SJSA1 (cell line): ENCODE data around the gene NUP85. TPM values are rescaled to one million over a fixed set of nuclear protein-coding genes. Genes with fewer than 3 reads are reported as not detected.

Experiments
- DNase-seq, 2 experiments: peaks; one replicate each; pipeline ENCODE4 v3.0.0-alpha.2; 2015 to 2020; ENCODE audit warnings: low spot score in 2 of 2, low read depth in 1 of 2
- H3K27ac ChIP-seq: fragments of 250-450 bp; sonication (Bioruptor Pico); 2 replicates; pipeline ENCODE4 v1.5.1; 2020; ENCODE audit warnings: mild to moderate bottlenecking, moderate library complexity
- H3K27me3 ChIP-seq: fragments of 250-450 bp; sonication (Bioruptor Pico); replicated peaks from 2 replicates; pipeline ENCODE4 v1.5.1; 2020; ENCODE audit warnings: mild to moderate bottlenecking, moderate library complexity
- H3K36me3 ChIP-seq: fragments of 250-450 bp; sonication (Bioruptor Pico); 2 replicates; pipeline ENCODE4 v1.5.1; 2020; ENCODE audit warnings: mild to moderate bottlenecking
- H3K4me1 ChIP-seq: fragments of 250-450 bp; sonication (Bioruptor Pico); replicated peaks from 2 replicates; pipeline ENCODE4 v1.6.1; 2021; ENCODE audit warnings: mild to moderate bottlenecking
- H3K4me3 ChIP-seq: fragments of 250-450 bp; sonication (Bioruptor Pico); 2 replicates; pipeline ENCODE4 v1.5.1; 2020; ENCODE audit warnings: mild to moderate bottlenecking
- H3K9me3 ChIP-seq: fragments of 250-450 bp; sonication (Bioruptor Pico); replicated peaks from 2 replicates; pipeline ENCODE4 v1.5.1; 2020; ENCODE audit warnings: mild to moderate bottlenecking
- total RNA-seq: library from RNA; depleted of rRNA; stranded (reverse); fragments of >200 nt; shearing (Covaris generic); gene quantifications from 2 replicates; pipeline ENCODE4 v1.2.3, GENCODE V29; 2014

Gene NUP85
- total RNA-seq, 1 experiment from 2014 or later: 75.1 TPM

DNA sequence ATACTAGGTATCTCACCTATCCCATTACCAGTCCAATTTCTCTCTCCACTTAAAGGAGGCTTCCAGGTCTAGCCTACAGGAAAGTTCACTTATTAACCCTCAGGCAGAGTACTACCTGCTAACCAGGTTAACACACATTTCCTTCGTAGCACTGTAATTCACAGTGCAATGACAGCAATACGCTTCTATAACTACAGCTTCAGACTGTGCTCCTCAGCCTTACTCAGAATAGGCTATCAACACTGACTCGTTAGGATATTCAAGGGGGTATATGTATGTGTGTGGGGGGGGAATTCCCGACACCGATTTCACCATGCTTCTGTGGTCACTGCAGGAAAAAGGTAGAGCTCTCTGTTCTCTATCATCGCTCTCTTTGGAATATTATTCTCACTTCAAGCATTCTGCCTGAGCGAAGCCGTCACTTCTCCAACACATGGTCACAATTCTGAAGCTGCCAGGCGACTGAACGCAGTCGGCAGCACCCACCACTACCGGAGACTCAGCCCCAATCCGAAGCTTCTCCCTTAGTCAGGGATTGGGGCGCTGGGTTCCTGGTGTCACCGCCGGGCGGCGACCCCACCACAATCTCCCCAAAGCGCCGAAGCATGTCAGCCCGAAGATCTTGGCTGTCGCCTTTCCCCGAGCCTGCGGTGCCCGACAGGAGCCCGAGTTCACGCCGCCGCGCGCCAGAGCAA is 55.3 kb downstream of the NUP85 start:
- no peak for DNase-seq
- peak overlapping the region; percentile 98 for H3K27ac ChIP-seq
- no peaks in the 10 kb centered on the region for H3K27me3 ChIP-seq
- H3K36me3 ChIP-seq: peaks cover 51% of the 10 kb centered on the region
- no peaks in the 10 kb centered on the region for H3K9me3 ChIP-seq
- peaks cover 17% of the 10 kb centered on the region for H3K4me1 ChIP-seq
- H3K4me3 ChIP-seq: peak overlapping the region; percentile 85

DNA sequence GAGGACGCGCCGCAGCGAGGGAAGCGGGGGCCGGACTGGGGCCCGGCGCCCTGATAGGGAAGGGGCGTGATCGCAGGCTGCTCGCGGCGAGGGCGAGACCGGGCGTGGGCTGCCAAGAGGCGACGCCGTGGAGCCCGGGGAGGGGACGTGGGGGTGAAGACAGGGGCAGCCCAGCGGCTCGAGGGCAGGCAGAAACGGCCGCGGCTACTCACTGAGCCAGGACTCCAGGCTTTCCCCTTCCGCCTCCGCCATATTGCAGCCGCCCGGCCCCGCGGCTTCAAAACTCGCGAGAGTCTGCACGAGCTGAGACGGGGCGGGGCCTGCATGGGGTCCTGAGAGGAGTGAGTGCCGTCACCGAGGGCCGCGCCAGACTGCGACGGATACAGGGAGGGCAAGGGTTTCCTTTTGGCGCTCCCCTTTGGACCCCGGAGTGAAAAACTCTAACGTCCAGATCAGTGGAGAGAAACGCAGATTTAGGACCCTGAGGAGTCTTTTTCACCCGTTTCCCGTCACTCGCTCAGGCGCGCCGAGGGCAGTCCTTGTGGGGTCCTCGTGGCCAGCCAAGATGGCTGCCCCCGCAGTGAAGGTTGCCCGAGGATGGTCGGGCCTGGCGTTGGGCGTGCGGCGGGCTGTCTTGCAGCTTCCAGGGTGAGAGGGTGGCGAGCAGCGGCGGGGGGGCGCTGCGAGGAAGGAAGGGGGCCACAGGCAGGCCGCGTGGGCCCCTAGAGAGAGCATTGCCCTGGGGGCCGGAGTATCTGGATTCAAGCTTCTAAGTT is 56.0 kb downstream of the NUP85 start, which contains the start of the genes GGA3 and MRPS7:
GGA3 (minus strand) TSS at position 271 of the 776 bp plus-strand sequence; CDS start at position 252, 19 bp downstream.
MRPS7 (plus strand) TSS at position 544 of the 776 bp plus-strand sequence; CDS start at position 566, 22 bp downstream.
- Histone ChIP-seq H3K4me3 (peak within 1 kb of the TSS; percentile 85), H3K27me3 (no peaks in the 10 kb centered on the region), H3K36me3 (peaks cover 58% of the 10 kb centered on the region), H3K27ac (peak within 1 kb of the TSS; percentile 98), H3K9me3 (no peaks in the 10 kb centered on the region), H3K4me1 (peaks cover 17% of the 10 kb centered on the region)
- peak; percentile 98 to 100 for DNase-seq

DNA sequence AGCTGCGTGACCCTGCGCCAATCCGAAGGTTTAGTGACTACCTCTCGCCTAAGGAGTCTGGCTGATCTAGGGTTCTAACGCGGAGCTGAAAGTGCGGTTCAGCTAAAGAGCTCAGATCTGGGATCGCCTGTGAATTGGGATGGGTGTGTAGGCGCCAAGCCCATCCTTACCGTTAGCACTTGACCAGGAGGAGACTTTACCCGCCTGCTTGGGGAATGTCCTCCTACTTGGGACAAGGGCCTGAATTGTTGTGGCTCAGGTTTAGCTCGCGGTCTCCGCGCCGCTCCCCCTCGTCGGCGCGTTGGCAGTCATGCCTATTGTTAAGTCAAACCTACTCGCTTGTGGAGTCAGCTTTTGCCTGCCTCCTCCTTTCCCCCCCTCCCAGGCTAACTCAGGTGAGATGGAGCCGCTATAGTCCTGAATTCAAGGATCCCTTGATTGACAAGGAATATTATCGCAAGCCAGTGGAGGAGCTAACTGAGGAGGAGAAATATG is 56.7 kb downstream of the NUP85 start:
- Histone ChIP-seq H3K36me3 (peaks cover 65% of the 10 kb centered on the region), H3K27me3 (no peaks in the 10 kb centered on the region)
- DNase-seq: no peak

DNA sequence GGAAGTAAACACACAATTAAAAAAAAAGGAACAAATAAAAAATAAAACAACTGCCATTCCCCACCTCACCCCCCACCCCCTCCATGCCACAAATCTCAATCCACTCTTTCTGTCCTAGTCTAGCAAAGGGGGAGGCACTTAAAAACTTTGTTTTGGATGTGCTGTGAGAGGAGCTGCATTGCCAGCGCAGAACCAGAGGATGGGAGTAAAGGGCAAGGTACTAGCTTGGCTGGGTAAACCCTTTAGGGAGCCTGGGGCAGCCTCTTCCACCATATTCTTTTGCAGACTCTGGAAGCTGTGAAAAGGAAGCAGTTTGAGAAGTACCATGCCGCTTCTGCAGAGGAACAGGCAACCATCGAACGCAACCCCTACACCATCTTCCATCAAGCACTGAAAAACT is 57.6 kb downstream of the NUP85 start:
- no peaks in the 10 kb centered on the region for H3K9me3 ChIP-seq
- no peak for DNase-seq
- no peak overlapping the region for H3K27ac ChIP-seq
- peaks cover 17% of the 10 kb centered on the region for H3K4me1 ChIP-seq
- no peaks in the 10 kb centered on the region for H3K27me3 ChIP-seq
- no peak overlapping the region for H3K4me3 ChIP-seq
- H3K36me3 ChIP-seq: peaks cover 69% of the 10 kb centered on the region

More for the DNA sequence above, 56.7 kb downstream of the NUP85 start:
- Histone ChIP-seq H3K9me3 (no peaks in the 10 kb centered on the region), H3K4me3 (peak overlapping the region; percentile 85), H3K27ac (peak overlapping the region; percentile 98), H3K4me1 (peaks cover 17% of the 10 kb centered on the region)

DNA sequence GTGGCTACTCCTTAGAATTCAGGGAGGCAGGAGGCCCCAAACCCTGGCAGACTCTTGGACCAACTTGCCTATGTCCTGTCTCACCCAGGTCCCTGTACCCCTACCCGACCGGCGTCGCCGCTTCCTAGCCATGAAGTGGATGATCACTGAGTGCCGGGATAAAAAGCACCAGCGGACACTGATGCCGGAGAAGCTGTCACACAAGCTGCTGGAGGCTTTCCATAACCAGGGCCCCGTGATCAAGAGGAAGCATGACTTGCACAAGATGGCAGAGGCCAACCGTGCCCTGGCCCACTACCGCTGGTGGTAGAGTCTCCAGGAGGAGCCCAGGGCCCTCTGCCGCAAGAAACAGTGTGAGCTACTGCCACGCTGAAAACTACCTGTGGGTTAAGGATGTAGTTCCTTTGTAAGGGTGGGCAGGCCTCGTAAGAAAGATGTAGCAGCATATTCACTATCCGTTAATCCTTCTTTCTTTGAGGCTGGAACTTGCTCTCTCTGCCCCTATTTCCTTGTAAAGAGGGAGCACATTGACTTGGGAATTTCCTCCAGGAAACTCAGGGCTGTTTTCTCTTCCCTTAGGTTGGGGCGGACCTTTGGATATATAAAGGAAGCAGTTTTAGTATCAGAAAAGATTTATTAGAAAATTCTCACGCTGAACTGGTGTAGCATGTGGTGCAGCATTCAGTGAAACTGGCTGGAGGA is 60.3 kb downstream of the NUP85 start:
- no peak for DNase-seq
- peaks cover 63% of the 10 kb centered on the region for H3K36me3 ChIP-seq

DNA sequence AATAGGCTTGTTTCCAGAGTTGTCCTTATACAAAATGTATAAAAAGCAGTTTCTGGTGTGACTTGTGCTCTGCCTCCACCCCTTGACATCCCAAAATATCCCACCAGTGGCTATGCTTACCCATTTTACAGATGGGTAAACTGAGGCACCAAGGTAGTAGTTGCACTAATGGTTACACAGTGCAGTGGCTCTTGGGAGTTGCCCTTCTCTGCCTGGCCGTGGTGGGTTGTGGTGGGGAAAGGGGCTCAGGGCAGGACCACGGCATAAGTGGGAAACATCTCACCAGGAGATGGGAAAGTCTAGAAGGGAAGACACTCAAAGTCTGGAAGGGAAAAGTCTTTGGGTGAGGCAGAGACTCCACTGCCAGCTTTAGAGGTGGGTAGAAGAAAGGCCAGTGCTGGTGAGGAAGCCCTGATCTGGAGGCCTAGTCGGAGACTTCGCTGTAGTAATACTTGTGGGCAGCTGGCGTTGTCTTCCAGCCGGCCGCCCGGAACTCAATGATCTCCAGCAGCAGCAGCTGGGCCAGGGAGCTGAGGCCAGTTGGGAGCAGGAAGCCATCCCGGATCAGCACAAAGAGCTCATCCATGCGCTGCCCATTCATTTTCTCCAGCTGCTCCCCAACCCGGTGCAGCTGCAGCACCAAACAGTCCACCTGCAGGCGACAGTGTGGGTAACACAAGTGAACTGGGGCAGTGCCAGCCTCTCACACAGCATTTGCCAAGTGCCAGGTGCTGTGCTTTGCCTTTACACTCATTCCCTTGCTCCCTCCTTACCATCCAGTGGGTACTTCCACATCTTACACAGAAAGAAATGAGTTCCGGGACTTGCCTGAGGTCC is 61.1 kb downstream of the NUP85 start:
- Histone ChIP-seq H3K9me3 (peaks cover 7% of the 10 kb centered on the region), H3K4me1 (peaks cover 18% of the 10 kb centered on the region), H3K4me3 (no peak overlapping the region), H3K36me3 (peaks cover 63% of the 10 kb centered on the region), H3K27me3 (no peaks in the 10 kb centered on the region), H3K27ac (no peak overlapping the region)
- DNase-seq: no peak

More for the DNA sequence above, 60.3 kb downstream of the NUP85 start:
- Histone ChIP-seq H3K27me3 (no peaks in the 10 kb centered on the region), H3K9me3 (peaks cover 2% of the 10 kb centered on the region; the same call in 1 of the 2 replicates), H3K27ac (no peak overlapping the region), H3K4me1 (peaks cover 14% of the 10 kb centered on the region), H3K4me3 (no peak overlapping the region)

DNA sequence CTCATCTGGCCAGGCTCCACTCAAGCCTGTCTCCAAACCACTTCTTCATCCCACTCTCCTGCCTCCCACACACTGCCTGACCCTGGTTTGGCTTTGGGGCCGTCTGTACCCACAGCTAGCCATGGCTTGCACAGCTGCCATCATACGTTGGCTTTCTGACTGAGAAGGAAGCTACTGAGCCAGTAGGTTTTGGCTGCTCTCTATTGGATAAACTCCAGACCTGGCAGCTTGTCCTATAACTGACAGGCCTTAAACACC is 61.6 kb downstream of the NUP85 start:
- peaks cover 24% of the 10 kb centered on the region for H3K4me1 ChIP-seq
- H3K4me3 ChIP-seq: no peak overlapping the region
- H3K27ac ChIP-seq: no peak overlapping the region
- no peak for DNase-seq
- H3K9me3 ChIP-seq: peaks cover 7% of the 10 kb centered on the region
- no peaks in the 10 kb centered on the region for H3K27me3 ChIP-seq
- H3K36me3 ChIP-seq: peaks cover 63% of the 10 kb centered on the region

DNA sequence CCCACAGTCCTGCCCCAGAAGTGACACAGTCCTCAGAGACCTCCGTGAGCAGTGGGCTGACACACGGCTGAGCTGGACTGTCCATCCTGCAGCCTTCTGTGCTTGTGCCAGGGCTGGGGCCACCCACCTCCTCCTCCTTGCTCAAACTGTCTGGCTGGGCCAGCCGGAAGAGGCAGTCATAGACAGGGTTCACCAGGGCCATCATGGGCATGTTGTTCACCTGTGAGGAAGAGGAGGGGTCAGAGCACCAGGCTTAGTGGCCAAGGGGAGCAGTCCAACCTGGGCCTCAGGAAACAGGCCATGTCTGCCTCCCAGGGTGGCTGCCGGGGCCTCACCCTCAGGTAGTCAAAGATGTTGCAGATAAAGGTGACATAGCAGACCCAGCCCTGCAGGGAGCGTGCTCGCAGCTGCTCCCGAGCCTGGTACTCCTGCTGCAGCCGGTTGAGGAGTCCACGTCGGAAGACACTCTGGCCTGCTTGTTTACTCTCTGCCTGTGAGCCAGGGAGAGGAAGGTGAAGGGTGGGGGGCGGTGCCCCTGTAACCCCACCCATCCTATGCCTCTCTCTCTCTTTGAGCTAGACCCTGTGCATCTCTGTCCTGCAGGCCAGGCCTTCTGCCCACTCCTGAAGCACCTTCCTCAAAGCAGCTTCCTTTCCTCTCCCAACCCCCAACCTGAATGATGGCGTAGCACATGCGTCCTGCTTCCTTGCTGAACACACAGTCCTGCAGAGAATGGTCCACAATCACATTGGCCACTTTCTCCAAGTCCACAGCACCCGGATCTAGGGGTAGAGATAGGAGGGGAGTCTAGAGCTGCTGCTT is 62.1 kb downstream of the NUP85 start:
- H3K4me1 ChIP-seq: peaks cover 22% of the 10 kb centered on the region
- H3K9me3 ChIP-seq: peaks cover 7% of the 10 kb centered on the region
- no peak overlapping the region for H3K4me3 ChIP-seq
- H3K27ac ChIP-seq: no peak overlapping the region
- H3K36me3 ChIP-seq: peaks cover 64% of the 10 kb centered on the region
- no peak for DNase-seq
- H3K27me3 ChIP-seq: no peaks in the 10 kb centered on the region

DNA sequence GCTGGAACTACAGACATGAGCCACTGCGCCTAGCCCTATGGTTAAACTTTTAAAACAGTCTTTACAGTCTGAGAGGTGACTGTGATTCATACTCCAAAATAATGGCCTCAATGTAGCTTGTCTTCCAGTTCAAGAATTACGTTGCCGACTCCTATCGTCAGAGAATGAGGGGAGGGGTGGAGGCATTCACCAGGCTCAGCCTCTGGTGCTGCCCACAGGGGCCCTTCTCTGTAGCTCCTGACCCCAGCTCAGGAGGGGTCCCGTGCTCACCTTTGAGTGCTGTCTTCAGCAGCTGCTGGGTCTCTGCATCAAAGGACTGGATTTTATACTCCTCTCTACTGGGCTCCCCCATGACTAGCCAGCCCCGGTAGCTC is 64.4 kb downstream of the NUP85 start:
- H3K27ac ChIP-seq: no peak overlapping the region
- H3K9me3 ChIP-seq: peaks cover 7% of the 10 kb centered on the region
- H3K27me3 ChIP-seq: no peaks in the 10 kb centered on the region
- H3K4me3 ChIP-seq: peak overlapping the region; percentile 94
- H3K36me3 ChIP-seq: peaks cover 54% of the 10 kb centered on the region
- peaks cover 20% of the 10 kb centered on the region for H3K4me1 ChIP-seq
- no peak for DNase-seq

DNA sequence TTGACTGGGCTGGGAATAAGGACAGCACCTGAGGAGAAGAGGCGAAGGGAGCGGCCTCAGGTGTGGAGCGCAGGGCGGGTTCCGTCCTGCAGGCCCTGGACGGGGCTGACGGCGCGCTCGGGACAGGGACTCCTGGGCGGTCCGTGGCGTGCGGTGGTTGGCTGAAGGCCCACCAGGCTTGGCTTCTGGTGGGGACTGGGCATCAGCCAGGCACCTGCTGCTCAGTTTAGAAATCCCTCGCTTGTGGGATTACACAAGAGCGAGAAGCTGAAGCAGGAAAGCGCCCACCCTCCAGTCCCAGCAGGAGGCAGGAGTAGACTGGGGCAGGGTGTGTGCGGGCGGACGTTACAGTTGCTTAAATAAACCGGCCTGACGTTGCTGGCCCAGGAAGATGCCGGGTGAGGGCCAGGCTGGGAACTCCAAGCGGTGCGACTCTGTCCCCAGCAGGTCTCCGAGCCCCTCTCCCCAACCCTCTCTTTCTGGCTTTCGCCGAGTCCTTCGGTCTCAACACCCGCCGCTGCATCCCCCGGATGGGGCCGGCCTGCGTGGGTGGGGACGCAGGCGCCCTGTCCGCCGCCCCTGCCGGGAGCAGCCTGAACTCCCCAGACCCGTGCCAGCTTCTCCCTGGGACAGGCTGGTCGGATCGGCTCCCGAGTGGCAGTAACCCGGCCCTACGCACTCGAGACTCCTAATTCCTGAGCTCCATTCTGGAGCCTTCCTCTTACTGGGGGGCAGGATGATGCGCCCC is 64.9 kb downstream of the NUP85 start:
- Histone ChIP-seq H3K27ac (peak overlapping the region; percentile 10), H3K4me3 (peak overlapping the region; percentile 94), H3K36me3 (peaks cover 48% of the 10 kb centered on the region), H3K4me1 (peaks cover 20% of the 10 kb centered on the region), H3K27me3 (no peaks in the 10 kb centered on the region), H3K9me3 (peaks cover 7% of the 10 kb centered on the region)
- DNase-seq: peak; percentile 78 to 86

DNA sequence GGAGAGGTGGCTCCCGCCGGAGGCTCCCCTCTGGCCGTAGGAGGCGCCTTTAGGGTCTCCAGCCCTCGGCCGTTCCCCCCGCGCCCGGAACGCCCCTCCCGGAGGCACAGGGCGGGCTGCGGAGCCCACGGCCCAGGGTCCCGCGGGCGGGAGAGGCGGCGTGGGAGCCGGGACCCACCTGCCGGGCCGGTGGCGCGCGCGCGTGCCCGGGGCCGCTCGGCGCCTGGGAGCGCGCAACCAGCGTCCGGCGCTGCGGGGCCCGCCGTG is 65.4 kb downstream of the NUP85 start, which contains the start of gene MIF4GD:
MIF4GD (minus strand) TSS at position 266 of the 267 bp plus-strand sequence. CDS start 1,036 bp downstream, outside the sequence.
- no peaks in the 10 kb centered on the region for H3K27me3 ChIP-seq
- H3K4me3 ChIP-seq: peak within 1 kb of the TSS; percentile 94
- no peak for DNase-seq
- H3K27ac ChIP-seq: peak within 1 kb of the TSS; percentile 59
- H3K4me1 ChIP-seq: peaks cover 20% of the 10 kb centered on the region
- peaks cover 43% of the 10 kb centered on the region for H3K36me3 ChIP-seq
- H3K9me3 ChIP-seq: peaks cover 7% of the 10 kb centered on the region
